ENCODE results near the gene FEM1A.
"Not testable (repeated sequence)": the region's sequence is repeated elsewhere in the genome, so short reads cannot be mapped to it uniquely, and the experiment has no call there.

The FEM1A gene

GRCh38 chr19:4814625-4815425 lies 23.3 kb downstream of the FEM1A start:
- DNase-seq, result no peak

DNA sequence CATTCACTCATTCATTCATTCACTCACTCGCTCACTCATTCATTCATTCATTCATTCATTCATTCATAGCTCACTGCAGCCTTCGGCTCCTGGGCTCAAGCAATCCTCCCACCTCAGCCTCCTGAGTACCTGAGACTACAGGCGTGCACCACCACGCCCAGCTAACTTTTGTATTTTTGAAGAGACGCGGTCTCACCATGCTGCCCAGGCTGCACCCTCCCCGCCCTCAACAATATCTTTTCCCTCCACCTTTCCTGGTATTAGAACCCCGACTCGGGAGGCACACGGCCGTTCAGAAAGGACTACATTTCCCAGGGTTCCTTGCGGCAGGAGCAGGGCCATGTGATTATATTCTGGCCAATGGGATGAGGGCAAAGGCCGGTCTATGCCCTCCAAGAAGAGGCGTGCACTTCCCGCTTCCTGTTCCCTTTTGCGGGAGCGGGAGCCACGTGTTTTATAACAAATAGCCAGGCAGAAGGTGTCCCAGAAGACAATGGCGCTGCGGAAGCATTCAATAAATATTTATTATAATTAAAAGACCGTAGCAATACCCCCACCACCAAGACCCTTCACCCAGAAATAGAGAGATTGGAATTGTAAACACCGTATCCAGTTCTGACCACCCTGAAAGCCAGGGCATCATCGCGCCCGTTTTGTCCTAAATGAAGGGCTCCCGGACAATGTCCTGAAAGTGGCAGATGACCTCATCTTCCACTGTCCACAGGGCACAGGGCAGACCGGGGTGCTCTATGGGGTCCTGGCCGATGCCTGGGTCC lies 24.1 kb downstream of the FEM1A start:
- DNase-seq, result peak; percentile 95 to 97

- no peak for DNase-seq
Observed at GRCh38 chr19:4816202-4816949, 24.8 kb downstream of the FEM1A start.

DNA sequence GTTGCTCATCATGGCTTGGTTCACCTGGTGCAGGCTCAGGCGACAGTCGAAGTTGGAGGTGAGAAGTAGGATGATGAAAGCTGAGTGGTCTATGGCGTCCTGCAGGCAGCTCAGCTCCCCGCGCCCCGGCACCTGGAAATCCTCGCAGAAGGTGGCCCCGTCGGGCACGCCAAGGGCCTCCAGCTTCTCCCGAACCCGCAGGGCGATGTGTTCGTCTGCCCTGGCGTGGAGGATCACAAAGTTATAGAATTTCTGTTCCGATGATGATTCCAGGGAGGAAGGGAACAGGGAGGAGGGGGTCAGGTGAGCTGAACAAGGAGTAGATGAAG lies 25.4 kb downstream of the FEM1A start:
- DNase-seq, result no peak

DNA sequence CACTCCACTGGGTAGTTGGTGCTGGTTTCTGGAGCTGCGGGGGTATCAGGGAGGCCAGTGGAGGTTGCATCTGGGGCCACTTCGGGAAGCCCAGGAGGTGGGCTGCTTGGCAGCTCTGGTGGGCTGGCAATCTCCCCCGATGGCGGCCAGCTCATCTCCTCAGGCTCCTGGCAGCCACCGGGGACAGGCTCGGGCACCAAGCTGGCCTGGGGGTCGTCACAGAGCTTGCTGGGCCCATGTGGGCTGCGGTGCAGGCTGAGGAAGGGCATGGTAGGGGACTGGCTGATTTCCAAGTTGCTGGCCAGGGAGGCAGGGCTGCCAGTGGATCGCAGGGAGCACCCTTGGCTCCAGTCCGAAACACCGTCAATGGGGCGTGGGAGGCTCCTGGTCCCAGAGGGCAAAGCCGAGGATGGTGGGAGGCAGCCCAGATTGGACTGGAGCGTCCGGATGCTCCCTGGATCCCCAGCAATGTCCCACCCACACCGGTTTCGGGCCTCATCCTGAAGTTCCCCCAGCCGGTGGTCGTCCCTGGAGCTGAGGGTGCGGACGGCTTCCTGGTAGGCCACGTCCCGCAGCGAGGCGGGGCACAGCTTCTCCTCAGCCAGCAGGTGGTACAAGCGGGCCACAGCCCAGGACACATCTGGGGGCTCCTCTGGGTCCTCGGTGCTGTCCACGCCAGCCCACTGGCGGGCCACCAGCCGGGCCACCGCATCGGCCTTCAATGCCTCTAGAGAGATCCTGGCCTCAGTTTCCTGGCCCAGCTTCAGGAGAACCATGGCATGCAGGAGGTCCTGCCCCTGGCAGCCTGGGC lies 26.1 kb downstream of the FEM1A start:
- DNase-seq, result no peak

DNA sequence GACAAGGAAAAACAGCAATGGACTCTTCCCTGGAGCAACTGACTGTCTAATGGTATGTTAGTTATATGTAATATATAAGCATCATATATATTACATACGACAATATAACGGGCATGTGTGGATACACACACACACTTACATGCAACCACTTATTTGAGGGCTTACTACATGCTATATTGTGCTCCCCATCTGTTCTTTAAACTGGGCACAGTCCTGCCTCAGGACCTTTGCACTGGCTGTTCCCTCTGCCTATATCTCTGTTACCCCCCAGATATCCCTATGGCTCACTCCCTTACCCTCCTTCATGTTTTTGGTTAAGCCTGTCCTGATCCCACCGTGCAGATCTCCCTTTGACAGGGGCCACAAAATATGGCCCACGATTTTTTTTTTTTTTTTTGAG lies 29.7 kb downstream of the FEM1A start:
- DNase-seq, result no peak

DNA sequence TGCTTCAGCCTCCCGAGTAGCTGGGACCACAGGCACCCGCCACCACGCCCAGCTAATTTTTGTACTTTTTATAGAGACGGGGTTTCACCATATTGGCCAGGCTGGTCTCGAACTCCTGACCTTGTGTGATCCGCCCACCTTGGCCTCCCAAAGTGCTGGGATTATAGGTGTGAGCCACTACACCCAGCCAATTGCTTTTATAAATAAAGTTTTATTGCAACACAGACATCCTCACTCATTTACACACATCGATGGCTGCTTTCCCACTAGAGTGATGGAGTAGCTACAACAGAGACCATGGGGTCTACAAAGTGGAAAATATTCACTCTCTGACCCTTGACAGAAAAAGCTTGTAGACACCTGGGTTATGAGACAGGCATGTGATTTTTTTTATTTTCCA lies 30.8 kb downstream of the FEM1A start:
- not testable (repeated sequence) for DNase-seq

DNA sequence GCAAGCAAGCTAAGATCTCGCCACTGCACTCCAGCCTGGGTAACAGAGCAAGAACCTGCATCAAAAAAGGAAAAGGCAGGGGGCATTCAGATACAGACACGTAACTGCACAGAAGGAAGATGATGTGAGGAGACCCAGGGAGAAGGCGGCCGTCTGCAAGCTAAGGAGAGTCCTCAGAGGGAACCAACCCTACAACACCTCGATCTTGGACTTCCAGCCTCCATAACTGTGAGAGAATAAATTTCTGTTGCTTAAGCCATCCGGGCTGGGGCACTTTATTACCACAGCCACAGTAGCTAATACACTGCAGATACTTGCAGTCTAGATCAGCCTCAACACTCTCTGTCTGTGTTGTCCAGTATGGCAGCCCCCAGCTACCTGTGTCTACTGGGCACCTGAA lies 32.0 kb downstream of the FEM1A start:
- DNase-seq, result no peak

DNA sequence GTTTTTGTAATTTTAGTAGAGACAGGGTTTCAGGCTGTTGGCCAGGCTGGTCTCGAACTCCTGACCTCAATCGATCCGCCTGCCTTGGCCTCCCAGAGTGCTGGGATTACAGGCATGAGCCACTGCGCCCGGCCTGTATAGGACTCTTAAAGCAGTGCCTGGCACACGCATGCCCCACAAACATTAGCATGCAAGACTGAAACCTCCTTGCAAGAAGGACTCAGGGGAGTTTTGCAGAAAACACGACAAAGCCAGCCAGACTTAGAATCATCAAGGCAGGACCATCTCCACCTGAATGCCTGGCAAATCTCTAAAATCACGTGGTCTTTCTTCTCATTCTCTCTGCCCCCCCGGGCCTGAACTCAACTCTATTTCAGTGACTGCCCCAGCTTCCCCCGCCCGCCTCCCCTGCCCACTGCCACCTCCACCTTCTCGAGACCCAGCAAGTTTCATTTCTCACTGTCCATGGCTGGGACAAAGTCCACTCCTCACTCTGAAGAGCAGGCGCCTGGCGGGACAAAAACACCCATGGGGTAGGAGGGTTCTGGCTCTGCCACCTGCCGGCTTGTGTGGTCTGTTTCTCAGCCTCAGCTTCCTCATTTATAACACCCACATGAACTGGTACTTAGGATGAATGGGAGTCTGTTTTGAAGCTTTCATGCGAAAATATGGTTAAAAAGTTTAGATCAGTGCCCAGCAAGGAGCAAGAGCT lies 37.6 kb downstream of the FEM1A start:
- DNase-seq, result peak in 1 of 2 experiments; percentile 23

GRCh38 chr19:4830332-4830731 lies 38.8 kb downstream of the FEM1A start:
- DNase-seq, result no peak

GRCh38 chr19:4830768-4831265 lies 39.3 kb downstream of the FEM1A start:
- DNase-seq, result no peak

- no peak for DNase-seq
Observed at GRCh38 chr19:4831304-4831978, 39.9 kb downstream of the FEM1A start, which contains the start of gene TICAM1. Gene TICAM1 (minus strand): TSS chr19:4831712. CDS start chr19:4818377, 13,335 bp downstream.

GRCh38 chr19:4831979-4832340 lies 40.4 kb downstream of the FEM1A start:
- not testable (repeated sequence) for DNase-seq

DNA sequence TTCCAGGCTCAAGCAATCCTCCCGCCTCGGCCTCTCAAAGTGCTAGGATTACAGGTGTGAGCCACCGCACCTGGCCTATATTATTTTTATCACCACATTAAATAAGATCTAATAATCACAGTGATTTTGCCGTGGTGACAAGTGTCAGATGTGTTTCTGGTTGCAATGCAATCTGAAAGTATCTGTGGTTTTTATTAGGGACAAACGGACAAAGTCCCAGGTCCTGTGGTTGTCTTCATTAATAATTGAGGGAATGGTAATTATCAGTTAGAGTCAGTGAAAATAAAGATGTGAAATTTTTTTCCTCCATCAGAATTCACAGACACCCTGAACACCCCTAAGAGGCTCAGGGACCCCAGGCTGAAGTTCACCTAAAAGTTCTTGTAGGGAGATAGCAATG lies 41.2 kb downstream of the FEM1A start:
- no peak for DNase-seq

- DNase-seq, result no peak
Observed at GRCh38 chr19:4839192-4839591, 47.7 kb downstream of the FEM1A start.

DNA sequence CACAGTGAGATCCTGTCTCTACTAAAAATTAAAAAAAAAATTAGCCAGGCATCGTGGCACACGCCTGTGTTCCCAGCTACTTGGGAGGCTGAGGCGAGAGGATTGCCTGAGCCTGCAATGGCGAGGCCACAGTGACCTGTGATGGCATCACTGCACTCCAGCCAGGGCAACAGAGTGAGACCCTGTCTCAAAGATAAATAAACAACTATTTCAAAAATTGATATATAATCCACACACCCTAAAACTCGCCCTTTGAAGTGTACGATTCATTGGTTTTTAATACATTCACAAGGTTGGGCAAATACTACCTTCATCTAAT lies 52.1 kb downstream of the FEM1A start:
- no peak for DNase-seq

DNA sequence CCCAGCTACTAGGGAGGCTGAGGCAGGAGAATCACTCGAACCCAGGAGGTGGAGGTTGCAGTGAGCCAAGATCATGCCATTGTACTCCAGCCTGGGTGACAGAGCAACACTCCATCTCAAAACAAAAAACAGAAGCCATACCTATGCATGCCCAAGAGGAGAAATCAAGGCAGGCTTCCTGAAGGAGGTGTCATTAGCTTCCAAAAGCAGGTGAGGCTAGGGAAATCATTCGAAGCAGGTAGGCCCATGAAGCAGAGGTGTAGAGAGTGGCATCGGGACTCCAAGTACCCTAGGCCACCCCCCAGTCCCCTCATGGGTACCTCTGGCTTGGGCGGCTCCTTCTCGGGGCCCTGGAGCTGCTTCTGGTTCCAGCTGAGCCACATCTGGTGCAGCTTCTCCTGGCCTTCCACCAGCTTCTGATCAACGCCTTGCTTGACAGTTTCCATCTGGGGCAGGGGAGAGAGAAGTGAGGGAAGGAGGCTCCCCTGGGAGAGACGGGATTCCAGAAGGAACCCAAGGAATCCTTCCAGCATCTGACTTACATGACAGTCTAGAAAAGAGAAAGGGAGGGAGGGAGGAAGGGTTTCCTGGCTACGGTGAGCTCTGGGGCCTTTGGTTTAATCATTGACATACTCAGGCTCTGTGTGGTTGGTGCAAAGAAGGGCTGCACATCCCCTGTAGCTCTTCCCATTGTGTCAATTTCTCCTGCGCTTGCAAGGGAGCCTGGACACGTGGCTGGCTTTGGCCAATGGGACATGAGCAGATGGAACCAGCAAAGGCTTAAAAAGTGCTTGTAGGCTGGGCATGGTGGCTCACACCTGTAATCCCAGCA lies 53.0 kb downstream of the FEM1A start:
- DNase-seq, result no peak

GRCh38 chr19:4845975-4846374 lies 54.4 kb downstream of the FEM1A start:
- DNase-seq, result not testable (repeated sequence)

GRCh38 chr19:4847190-4847973 lies 55.8 kb downstream of the FEM1A start:
- no peak for DNase-seq

DNA sequence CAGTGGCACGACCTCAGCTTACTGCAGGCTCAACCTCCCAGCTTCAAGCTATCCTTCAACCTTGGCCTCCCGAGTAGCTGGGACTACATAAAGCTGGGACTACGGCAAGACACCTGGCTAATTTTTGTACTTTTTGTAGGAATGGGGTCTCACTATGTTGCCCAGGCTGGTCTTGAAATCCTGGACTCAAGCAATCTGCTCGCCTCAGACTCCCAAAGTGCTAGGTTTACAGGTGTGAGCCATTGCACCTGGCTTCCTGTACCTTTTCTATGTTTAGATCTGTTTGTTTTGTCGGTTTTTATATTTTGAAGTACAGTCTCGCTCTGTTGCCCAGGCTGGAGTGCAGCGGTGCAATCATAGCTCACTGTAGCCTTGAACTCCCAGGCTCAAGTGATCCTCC lies 57.5 kb downstream of the FEM1A start:
- DNase-seq, result no peak

Measured in NCI-H524 (cell line).